DMS79 (cell line): Measurements from ENCODE around the gene CEACAM7.
A peak's percentile ranks its signal among the peaks of the same experiment; 100 is the strongest.
"Not testable (repeated sequence)": the region's sequence is repeated elsewhere in the genome, so short reads cannot be mapped to it uniquely, and the experiment has no call there.

Source experiments
- DNase-seq: peaks from one replicate; lab custom pipeline; 2025; lab: John Stamatoyannopoulos, UW

CEACAM7 gene

GRCh38 chr19:41688098-41688497 is at the start of gene CEACAM7:
TSS of gene CEACAM7 (minus strand) at chr19:41688270. CDS start at chr19:41688165, 105 bp downstream.
- DNase-seq: no peak

- no peak for DNase-seq
Measured at GRCh38 chr19:41735071-41735600, 47.1 kb upstream of the CEACAM7 start.

GRCh38 chr19:41734585-41734984 is 46.5 kb upstream of the CEACAM7 start:
- peak; percentile 78 for DNase-seq

GRCh38 chr19:41734156-41734555 is 46.1 kb upstream of the CEACAM7 start:
- DNase-seq: peak; percentile 72

GRCh38 chr19:41726493-41726892 is 38.4 kb upstream of the CEACAM7 start:
- DNase-seq: no peak

- DNase-seq: no peak
Measured at GRCh38 chr19:41720103-41720502, 32.0 kb upstream of the CEACAM7 start.

GRCh38 chr19:41718761-41719160 is 30.7 kb upstream of the CEACAM7 start:
- no peak for DNase-seq

GRCh38 chr19:41714598-41714997 is 26.5 kb upstream of the CEACAM7 start:
- DNase-seq: no peak

GRCh38 chr19:41711376-41712261 is 23.5 kb upstream of the CEACAM7 start:
- no peak for DNase-seq

- DNase-seq: no peak
Measured at GRCh38 chr19:41709951-41710645, 22.0 kb upstream of the CEACAM7 start.

GRCh38 chr19:41709516-41709915 is 21.4 kb upstream of the CEACAM7 start:
- not testable (repeated sequence) for DNase-seq

GRCh38 chr19:41708481-41708880 is 20.4 kb upstream of the CEACAM7 start, which contains the start of gene CEACAM5:
TSS of gene CEACAM5 (plus strand) at chr19:41708626. CDS start at chr19:41708732, 106 bp downstream.
- no peak for DNase-seq

- no peak for DNase-seq
Measured at GRCh38 chr19:41707871-41708371, 19.9 kb upstream of the CEACAM7 start.

- DNase-seq: no peak
Measured at GRCh38 chr19:41707502-41707812, 19.4 kb upstream of the CEACAM7 start.

GRCh38 chr19:41706741-41707501 is 18.9 kb upstream of the CEACAM7 start:
- DNase-seq: peak; percentile 67

GRCh38 chr19:41705393-41706174 is 17.5 kb upstream of the CEACAM7 start:
- no peak for DNase-seq

GRCh38 chr19:41703602-41704293 is 15.7 kb upstream of the CEACAM7 start:
- no peak for DNase-seq

- no peak for DNase-seq
Measured at GRCh38 chr19:41702171-41702651, 14.1 kb upstream of the CEACAM7 start.

GRCh38 chr19:41701401-41702075 is 13.5 kb upstream of the CEACAM7 start:
- no peak for DNase-seq
